HS-5 (cell line): Measurements from ENCODE around the gene TM6SF1.
A peak's percentile ranks its signal among the peaks of the same experiment; 100 is the strongest.
"Not testable (repeated sequence)": the region's sequence is repeated elsewhere in the genome, so short reads cannot be mapped to it uniquely, and the experiment has no call there.

ENCODE experiments used
- DNase-seq: peaks from one replicate; pipeline ENCODE4 v3.0.0-alpha.2; 2012; ENCODE audit warnings: low read depth

Gene TM6SF1

DNA sequence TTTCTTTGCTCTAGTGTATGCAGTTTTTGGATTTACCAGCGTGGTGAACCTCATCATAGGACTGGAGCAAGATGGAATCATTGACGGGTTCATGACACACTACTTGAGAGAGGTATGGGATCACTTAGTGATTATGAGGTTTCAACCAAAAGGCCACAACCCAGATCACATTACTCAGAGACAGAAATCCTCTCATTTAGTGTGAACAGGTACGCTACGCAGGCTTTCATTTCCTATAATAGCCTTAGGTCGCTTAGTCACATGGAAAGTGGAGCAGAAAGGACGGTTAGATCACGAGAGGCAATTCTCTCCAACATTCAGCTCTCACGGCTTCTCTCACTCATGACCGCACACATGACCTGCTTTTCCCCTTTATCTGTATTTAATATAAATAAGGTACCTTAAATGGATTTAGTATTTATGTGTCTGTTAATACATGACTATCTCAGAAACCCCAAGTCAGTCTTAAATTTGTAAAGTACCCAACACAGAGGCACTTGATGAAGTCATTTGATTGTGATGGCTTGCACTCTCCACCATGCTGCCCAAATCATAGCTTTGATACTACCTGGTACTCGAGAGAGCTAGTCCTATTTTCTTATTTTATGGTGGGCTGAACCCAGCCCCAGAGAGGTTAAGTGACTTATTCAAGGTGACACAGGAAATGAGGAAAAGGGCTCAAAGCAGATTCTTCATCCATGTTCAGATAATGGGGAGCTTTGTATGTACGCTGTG, 8.6 kb downstream of the TM6SF1 start:
- no peak for DNase-seq

DNA sequence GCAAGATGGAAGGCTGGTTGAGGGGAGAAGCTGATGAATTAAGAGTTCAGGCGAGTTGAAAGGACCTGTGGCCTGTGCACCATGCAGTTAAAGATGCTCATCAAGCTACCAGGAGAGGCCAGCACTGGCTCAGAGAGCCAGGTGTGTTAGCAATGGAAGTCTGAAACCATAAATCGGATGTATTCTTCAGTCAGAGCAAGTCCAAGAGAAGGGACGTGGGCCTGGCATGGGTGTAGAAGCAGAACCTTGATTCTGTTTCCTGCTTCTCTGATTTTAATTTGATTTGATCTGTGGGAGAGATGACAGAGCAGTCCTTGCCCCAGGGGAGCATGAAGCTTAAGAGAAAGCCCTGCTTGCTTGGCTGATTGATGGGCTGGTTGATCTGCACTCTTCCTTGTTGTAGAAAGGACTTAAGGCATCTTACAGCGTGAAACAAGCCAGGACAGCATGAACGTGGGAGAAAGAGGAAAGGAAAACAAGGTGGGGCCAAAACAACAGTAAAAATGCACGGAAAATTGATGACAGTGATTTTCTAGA, 10.9 kb downstream of the TM6SF1 start:
- no peak for DNase-seq

DNA sequence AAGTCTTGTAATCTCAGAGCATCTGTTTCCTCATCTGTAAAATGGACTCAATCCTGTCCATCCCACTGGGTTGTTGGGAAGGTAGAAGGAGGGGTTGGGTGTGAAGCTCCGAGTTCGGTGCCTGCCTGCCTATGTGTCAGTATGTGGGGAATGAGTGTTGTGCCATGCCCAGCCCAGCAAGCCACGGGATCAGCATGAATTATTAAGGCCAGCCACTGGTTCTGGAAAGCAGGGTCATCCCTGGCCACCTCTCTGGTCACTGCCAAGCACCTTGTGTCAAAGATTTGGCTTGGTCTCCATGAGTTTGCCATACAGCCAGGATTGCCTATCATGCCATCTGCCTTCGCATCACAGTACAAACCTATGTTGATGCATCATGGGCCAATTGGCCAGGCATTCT, 11.5 kb downstream of the TM6SF1 start:
- DNase-seq, result no peak

DNA sequence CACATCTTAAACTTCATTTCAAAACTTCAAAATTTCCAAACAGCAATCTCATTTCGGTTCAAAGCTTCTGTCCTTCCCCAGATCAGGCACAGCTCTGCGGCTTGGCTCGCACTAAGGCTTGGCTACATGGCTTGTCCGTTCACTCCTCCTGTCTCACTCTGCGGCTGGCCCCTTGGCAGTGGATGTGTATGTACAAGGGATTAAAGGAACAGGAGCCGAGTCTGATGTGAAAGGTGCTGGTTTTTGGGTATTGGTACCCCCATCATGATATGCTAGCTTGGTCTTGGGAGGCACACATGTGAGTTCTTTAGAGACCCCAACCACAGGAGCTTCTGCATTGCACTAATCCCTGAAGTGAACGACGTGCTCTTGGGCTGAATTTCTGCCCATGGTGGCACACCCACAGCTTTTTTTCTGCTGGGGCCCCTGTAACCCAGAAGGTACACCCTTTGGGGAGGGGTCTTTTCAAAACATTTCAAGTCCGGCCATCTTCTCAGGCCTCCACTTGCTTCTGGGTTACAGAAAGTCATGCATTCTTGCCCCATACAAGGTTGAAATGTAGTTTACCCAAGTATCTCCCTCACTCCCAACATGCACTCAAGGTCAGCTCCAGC, 12.6 kb downstream of the TM6SF1 start:
- no peak for DNase-seq

DNA sequence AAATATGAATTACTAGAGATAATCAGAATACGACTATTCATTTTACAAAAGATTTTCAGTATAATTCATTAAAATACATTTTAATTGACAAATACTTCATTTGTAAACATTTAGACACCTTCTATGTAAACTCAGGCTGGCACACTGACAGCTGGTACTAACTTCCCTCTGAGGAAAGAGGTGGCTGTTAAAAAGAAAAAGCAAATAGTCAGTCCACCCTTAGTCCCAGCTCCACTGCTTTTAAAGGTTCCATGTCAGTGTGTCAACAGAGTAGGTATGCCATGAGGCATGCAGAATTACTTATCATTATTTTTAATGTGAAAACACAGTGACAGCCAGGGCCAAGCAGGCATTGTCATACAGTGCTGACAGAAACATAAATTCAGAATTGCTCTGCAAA, 16.1 kb downstream of the TM6SF1 start:
- DNase-seq, result no peak

DNA sequence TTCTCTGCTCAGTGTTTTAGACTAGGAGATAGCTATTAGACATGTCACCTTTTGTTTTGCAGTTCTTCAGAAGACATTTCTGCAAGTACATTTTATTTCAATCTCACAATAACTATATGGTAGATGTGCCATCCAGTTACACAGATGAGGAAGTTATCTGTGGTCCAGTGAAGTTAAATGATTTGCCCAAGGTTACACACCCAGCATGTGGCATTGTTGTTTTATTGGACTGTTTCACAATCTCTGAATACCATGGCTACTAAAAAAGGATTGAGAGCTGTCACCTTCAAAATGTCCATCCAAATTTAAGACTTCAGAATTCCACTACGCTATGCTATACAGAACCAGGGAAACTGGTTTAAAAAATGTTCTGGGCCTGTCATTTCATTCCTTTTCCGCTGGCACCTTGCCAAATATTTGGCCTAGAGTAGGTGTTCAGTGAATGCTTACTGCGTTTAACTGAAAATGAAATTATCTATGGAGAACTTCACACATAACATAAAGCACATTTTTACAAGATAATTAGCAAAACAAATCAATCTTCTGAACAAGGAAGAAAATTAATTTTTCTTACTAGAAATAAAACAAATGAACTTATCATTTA, 20.2 kb downstream of the TM6SF1 start:
- DNase-seq, result no peak

DNA sequence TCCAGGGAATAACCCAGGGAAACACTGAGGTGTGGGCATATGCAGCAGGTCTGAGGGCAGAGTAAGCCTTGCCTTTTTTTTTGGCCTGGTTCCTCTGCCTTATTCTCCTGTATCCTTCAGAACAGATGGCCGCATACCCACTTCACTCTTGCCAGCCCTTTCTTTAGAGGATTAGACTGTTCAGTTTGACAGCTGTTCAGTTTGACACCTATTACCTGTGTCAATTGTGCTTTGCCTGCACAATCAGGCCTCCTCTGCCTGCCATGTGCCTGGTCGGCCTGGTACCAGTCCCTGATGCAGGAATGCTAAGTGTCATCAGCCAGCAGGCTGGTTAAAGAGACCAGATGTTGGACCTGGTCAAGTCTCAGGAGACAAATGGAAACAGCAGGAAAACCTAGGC, 22.3 kb downstream of the TM6SF1 start:
- no peak for DNase-seq

DNA sequence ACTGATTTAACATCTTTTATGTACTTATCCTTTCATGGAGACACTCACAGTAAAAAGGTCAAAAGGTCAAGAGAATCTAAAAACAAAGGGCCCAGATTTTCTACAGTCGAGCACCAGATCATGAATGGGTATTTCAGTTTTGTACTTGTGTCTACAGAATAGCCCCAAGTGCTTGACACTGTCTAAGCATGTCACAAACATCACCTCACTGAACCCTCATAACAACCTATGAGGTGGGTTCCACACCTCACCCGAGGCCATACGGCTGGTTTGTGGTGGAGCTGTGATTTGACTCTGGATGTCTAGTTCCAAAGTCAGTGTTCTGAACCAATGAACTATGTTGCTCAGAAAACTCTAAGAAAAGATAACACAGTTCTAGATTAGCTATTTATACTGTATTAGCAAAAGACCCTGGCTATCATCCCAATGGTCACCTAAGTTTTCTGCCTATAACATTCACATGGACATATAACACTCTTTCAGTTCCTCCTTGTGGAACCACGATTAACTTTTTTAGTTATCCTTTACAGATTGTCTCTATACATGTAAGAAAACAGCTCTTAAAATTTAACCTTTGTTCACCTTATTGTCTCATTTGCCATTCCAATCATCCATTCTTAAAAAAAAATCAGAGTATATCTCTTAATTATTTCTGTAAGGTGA, 25.5 kb downstream of the TM6SF1 start:
- DNase-seq, result no peak

DNA sequence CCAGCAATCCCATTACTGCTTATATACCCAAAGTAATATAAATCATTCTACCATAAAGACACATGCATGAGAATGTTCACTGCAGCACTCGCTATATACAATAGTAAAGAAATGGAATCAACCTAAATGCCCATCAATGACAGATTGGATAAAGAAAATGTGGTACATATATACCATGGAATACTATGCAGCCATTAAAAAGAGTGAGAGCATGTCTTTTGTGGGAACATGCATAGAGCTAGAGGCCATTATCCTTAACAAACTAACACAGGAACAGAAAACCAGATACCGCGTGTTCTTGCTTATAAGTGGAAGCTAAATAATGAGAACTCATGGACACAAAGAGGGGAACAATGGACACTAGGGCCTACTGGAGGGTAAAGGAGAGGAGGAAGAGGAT, 34.7 kb downstream of the TM6SF1 start:
- not testable (repeated sequence) for DNase-seq

DNA sequence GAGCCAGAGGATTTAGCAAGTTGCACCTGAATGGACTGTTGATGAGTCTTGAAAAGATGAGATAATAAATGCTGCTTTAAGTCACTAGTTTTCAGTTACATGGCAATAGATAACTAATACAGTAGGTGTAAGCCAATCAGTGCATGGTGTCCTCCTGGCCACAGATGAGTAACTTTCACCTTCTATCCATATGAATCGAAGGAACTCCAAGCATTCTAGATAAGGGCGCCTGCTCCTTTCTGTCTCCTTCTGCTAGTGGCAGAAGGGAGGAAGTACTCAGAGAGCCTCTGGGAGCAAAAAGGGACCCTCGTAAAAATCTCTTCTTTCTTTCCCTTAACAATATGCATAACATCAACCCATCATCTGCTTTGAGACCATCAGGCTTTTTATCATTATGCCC, 37.3 kb downstream of the TM6SF1 start:
- no peak for DNase-seq

DNA sequence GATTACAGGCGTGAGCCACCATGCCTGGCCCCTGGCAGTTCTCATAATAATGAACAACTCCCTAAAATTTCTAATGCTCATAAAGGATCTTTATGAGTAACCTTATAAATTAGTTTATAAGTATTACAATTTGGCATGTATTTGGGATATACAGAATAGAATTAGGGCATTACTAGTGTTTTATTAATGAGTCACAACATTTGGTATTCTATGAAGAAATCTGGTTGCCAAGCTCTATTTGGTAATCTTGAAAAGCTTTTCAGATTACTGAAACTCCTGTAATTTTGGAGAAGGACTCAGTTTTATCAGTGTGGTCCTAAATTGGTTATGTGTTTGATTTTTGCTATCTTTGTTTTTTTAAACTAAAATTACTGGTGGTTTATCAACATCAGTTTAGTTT, 45.8 kb downstream of the TM6SF1 start:
- DNase-seq, result no peak

DNA sequence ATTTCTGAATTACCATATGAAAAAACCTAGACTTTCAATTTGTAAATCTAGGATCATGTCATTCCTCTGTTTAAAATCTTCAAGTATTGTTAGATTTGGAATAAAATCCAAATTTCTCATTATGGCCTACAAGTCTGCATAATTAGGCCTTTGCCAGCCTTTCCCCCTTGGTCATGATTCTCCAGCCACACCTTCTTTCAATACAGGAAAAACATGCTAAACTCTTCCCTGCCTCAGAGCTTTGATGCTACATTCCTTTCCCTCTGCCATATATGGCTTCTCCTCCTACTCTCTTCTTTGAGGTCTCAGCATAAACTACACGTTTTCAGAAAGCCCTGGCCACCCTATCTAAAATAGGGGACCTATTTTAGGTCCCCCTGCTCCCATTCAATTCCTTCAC, 48.5 kb downstream of the TM6SF1 start:
- no peak for DNase-seq

DNA sequence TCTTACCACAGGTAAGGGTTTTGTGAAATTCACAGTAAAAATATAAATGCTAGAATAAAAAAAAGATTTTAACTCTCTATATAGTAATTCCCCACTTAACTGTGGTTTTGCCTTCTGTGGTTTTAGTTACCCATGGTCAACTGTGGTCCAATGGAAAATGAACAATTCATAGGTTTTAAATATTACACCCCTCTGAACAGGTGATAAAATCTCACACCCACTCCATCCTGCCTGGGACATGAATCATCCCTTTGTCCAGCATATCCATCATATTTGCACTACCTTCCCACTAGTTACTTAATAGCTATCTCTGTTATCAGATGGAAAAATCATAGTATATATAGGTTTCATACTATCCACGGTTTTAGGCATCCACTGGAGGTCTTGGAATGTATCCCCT, 50.9 kb downstream of the TM6SF1 start:
- no peak for DNase-seq

DNA sequence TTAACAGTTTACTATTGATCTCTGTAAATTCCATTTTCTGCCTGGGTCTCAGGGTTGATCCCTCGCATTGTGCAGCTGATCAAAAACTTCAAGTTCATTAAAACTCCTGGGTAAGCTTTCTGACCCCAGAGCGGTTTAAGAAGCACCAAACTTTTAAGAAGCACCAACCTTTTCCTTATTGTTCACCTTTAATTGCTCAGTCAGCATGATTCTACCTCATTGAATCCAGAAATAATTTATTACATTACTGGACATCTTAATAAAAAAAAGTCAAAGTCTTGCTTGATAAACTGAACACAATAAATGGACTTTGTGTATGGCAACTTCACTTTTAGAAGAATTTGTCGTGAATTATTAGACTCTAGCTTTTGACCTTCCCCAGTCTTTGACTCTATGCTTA, 53.3 kb downstream of the TM6SF1 start:
- no peak for DNase-seq

DNA sequence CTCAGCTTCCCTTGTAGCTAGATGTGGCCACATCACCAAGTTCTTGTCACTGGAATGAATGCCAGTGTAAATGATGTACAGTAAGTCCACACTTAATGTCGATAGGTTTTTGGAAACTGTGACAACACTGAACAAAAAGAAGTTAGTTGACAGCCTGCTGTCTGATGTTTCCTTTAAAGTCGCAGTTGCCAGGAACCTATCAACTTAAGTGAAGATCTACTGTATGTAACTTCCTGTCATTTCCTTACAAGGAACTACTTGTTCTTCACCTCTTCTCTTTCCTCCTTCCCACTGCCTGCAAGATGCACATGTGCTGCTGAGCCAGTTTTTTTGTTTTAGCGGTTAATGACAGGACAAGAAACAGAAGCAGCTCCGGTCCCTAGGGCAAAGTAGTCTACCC, 55.6 kb downstream of the TM6SF1 start:
- DNase-seq, result no peak

DNA sequence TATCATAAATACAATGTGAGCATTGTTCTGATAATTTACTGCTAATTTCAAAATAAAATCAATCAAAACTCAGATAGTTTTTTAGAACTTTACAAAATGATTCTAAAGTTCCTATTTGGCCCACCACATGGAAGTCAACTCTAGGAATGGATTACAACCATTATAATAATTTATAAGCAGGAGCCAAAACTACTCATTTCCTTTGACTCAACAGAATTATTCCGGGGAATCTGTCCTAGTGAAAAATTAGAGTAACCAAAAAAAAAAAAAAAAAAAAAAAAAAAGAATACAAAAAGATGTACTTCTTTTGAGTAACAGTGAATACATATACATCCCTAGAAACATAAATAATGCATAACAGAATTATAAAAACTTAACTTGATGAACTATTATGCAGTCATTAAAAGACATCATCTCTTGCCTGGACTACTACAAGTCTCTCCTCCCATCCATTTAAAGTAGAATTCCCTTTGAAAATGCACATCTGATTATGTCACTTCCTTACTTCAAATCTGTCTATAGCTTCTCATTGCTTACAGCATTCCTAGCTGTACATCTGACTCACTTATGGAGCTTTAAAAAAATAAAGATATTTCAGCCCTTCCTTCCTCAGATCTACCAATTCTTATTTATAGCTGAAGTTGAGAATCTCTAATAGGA, 56.8 kb downstream of the TM6SF1 start:
- peak; percentile 45 for DNase-seq

DNA sequence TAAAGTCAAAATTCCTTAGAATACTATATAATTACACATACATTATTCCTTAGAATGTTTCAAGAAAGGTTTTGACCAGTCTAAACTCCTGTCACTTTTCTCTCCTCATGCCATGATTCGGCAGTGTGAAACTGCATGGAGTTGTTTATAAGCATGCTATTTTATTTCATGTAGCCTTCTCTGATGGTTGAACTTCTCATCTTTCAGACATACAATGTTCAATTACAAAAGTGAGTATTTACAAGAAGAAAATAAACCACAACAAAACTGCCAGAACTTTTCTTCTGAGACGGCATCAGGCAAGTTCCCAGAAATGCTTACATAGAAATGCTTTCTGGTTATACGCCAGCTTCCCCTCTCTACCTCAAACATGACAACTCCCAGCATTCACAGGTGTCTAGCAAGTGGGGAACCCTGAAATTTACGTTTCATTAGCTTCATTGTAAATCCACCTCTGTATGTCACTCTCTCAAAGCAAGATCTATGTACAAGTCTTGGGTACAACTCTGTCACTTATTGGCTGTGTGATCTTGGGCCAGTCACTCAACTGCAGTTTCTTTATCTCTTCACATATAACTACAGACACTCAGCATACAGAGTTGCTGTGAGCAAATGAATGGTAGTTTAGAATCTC, 57.4 kb downstream of the TM6SF1 start:
- DNase-seq, result no peak

DNA sequence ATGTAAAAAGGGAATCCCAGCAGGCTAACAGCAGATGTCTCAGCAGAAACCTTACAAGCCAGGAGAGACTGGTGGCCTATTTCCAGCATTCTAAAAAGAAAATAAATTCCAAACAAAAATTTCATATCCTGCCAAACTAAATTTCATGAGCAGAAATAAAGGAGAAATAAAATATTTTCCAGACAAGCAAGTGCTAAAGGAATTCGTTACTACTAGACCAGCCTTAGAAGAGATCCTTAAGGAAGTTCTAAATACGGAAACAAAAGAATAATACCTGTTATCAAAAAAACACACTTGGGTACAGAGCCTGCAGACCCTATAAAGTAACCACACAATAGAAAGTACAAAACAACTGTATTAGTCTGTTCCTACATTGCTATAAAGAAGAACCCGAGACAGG, 58.8 kb downstream of the TM6SF1 start:
- DNase-seq, result no peak

DNA sequence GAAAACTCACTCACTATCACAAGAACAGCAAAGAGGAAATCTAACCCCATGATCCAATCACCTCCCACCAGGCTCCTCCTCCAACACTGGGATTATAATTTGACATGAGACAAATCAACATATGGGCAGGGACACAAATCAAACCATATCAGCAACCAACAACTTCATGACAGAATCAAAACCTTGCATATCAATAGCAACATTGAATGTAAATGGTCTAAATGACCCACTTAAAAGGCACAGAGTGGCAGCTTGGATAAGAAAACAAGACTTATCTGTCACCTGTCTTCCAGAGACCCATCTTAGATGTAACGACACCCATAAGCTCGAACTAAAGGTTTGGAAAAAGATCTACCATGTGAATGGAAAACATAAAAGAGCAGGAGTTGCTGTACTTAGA, 59.4 kb downstream of the TM6SF1 start:
- no peak for DNase-seq

DNA sequence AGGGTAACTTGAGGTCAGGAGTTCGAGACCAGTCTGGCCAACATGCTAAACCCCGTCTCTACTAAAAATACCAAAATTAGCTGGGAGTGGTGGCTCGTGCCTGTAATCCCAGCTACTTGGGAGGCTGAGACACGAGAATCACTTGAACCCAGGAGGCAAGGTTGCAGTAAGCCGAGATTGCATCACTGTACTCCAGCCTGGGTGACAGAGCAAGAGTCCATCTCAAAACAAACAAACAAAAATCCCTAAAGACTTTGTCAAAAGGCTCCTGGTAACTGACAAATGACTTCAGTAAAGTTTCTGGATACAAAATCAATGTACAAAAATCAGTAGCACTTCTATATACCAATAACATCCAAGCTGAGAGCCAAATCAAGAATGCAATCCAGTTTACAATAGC, 62.1 kb downstream of the TM6SF1 start:
- DNase-seq, result not testable (repeated sequence)

DNA sequence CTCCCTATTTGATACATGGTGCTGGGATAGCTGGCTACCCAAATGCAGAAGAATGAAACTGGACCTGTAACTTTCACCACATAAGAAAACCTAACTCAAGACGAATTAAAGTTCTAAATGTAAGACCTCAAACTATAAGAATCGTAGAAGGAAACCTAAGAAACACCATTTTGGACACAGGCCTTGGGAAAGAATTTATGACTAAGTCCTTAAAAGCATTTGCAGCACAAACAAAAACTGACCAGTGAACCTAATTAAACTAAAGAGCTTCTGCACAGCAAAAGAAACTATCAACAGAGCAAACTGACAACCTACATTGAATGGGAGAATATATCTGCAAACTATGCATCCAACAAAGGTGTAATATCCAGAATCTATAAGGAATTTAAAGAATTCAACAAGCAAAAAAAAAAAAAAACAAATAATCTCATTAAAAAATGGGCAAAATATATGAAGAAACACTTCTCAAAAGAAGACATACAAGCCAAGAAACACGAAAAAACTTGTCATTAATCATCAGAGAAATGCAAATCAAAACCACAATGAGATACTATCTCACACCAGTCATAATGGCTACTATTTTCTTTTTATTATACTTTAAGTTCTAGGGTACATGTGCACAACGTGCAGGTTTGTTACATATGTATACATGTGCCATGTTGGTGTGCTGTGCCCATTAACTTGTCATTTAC, 63.2 kb downstream of the TM6SF1 start:
- DNase-seq, result no peak
